SH-SY5Y (cell line): Measurements from ENCODE around the gene C6orf141.

Source experiments
- GATA2 ChIP-seq: IDR thresholded peaks from 2 replicates; pipeline ENCODE4 v1.6.1; 2011; ENCODE audit warnings: mild to moderate bottlenecking, low read depth, low read length
- GATA3 ChIP-seq: IDR thresholded peaks from 2 replicates; pipeline ENCODE4 v1.6.1; 2011; ENCODE audit warnings: low read depth, mild to moderate bottlenecking, low read length, moderate library complexity

- TF ChIP-seq GATA2 (no peak), GATA3 (no peak)
These were observed 1.7 kb upstream of the C6orf141 start for GRCh38 chr6:49548613-49549304.
